GM04504 (cell line): ENCODE results near the gene CHST9.
"Not testable (repeated sequence)": the region's sequence is repeated elsewhere in the genome, so short reads cannot be mapped to it uniquely, and the experiment has no call there.

Experiments used
- DNase-seq: peaks from one replicate; pipeline ENCODE4 v3.0.0-alpha.2; 2012; ENCODE audit warnings: low read depth

The CHST9 gene

DNA sequence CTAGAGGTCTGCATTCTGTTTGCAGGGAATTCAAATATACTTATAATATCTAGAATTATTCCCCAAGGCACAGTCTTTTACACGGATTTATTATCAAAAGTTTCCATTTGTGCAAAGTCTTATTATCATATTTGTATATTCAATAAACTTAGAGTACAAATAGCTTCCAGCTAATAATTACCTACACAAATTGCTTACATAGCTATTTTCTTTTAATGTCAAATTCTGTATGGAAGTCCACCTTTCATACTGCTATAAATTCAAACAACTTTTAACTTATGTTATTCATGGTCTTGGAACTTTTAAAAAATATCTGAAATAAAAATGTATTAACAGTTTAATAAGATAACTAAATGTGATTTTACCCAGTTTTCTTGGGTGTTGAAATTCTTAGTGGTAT, 13.1 kb downstream of the CHST9 start:
- DNase-seq = no peak

DNA sequence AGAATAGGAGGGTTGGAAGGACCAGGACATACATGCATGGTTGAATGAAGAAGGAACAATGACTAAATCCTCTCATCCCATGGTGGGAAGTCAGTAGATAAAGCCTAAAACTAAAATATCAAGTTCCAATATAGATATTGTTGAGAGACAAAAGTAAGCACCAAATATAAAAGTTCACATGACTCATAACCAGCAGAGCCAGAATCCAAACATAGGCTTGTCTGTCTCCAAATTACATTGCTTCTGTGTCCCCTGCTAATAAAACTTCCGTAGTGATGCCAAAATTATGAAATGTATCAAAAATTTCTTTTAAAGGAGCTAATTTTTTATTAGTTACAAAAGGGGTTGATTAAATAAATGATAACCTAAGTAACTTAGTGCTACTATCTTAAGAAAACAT, 19.7 kb downstream of the CHST9 start:
- no peak for DNase-seq

DNA sequence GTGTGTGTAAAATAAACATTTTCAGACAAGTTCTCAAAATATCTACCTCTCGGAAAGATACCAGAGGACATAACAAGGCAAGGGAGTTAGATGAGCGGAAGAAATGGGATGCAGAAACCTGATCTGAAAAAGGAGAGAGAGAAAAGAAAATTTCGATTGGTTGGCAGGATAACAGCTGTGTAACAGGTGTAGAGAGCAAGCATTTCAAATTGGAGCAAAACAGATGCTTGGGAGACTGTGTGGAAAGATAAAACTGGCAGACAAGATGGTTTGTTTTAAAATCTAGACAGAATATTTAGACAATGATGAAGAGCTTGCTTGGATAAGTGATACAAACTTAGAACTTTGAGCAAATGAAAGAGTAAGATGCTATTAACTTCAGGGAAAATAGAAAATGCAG, 20.2 kb downstream of the CHST9 start:
- no peak for DNase-seq

DNA sequence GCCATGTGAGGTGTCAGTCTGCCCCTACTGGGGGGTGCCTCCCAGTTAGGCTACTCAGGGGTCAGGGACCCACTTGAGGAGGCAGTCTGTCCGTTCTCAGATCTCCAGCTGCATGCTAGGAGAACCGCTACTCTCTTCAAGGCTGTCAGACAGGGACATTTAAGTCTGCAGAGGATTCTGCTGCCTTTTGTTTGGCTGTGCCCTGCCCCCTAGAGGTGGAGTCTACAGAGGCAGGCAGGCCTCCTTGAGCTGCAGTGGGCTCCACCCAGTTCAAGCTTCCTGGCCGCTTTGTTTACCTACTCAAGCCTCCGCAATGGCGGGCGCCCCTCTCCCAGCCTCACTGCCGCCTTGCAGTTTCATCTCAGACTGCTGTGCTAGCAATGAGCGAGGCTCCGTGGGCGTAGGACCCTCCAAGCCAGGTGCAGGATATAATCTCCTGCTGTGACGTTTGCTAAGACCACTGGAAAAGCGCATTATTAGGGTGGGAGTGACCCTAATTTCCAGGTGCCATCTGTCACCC, 21.9 kb downstream of the CHST9 start:
- not testable (repeated sequence) for DNase-seq

DNA sequence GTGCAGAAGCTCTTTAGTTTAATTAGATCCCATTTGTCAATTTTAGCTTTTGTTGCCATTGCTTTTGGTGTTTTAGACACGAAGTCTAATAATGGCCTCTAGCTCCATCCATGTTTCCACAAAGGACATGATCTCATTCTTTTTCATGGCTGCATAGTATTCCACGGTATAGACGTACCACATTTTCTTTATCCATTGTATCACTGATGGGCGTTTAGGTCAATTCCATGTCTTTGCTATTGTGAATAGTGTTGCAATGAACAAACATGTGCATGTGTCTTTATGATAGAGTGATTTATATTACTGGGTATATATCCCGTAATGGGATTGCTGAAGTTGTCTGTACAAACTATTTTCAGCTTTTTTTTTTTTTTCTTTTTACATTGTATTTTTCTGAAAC, 35.9 kb downstream of the CHST9 start:
- not testable (repeated sequence) for DNase-seq

DNA sequence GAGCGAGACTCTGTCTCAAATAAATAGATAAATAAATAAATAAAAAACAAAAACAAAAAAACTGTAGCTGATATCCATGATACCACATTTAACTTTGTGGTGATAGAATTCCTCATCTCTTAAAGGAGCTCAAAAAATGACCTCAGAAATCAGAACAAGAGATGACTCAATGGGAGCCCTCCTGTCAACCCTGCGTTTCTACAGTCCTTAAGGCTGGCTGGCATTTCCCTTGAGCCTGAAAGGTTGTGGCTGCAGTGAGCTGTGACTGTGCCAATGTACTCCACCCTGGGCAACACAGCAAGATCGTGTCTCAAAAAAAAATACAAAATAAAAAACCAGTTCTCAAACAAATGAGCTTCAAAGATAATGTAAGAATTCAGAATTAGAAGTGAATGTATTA, 40.4 kb downstream of the CHST9 start:
- DNase-seq = no peak

DNA sequence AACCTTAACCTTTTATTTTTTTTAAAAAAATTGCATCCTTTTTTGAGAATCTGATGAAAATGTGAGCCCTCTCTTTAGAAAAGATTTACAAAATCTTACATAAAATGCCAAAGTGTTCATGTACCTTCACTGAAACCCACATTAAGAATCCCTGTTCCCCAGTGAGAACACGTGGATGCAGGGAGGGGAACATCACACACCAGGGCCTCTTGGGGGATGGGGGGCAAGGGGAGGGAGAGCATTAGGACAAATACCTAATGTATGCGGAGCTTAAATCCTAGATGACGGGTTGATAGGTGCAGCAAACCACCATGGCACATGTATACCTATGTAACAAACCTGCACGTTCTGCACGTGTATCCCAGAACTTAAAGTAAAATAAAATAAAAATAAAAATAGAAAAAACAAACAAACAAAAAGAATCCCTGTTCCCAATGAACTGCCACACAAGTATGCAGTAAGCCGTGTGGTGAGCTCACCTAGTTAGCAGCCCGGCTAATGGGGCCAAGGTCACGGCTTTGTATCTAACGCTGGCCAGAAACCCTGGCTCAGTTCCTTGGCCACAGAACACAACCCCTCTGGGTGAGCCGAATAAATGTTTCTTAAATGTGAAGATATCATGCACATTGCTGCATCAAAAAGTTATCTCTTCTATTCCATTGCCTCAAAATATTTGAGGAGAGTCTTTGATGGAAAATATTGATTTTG, 41.4 kb downstream of the CHST9 start:
- no peak for DNase-seq

DNA sequence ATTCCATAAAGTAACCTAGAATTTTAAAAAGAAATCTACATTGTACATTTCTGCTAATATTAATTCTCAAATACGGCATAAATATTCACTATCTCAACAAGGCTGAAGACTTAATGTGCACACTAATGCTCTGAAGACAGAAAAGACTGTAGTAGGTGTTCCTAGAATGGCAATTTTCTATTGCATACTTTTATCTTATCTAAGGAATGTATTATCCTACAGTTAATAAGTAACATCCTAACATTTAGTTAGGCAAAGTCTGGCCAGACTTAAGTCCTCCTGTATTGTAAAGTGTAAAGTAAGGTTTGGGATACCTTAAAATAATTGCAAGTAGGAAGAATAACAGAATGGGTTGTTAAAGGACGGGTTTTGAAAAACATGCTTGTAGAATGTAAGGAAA, 42.2 kb downstream of the CHST9 start:
- no peak for DNase-seq

DNA sequence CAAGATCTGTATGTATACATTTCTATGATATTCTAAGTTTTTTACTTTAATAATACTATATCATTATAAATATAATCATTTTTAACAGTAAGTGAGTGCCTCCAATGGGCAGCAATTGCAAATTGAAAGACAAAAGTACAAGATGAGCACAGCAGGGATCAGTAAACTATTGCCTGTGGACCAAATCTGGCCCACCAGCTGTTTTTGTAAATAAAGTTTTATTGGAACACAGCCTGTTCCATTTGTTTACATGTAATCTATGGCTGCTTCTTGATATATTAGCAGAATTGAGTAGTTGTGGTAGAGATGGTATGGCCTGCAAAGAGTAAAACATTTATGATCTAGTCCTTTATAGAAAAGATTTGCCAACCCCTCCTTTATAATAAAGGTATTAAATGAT, 43.2 kb downstream of the CHST9 start:
- no peak for DNase-seq

DNA sequence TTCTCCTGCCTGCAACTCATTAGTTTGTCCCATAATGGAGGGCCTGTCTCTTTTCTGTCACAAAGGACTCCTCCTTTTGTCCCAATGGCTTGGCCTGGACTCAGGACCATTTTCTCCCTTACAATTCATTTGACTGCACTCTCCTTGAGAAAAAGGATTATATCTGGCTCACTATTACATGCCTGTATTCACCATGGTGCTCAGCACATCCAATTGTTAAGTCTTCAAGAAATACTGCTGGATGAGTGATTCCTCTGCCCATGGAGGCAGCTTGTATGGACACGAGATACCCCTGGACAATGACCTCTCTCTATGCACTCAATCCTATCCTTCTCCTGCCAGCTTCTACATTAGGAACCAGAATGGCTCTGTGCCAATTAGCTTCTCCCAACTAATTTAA, 47.0 kb downstream of the CHST9 start:
- DNase-seq = no peak

DNA sequence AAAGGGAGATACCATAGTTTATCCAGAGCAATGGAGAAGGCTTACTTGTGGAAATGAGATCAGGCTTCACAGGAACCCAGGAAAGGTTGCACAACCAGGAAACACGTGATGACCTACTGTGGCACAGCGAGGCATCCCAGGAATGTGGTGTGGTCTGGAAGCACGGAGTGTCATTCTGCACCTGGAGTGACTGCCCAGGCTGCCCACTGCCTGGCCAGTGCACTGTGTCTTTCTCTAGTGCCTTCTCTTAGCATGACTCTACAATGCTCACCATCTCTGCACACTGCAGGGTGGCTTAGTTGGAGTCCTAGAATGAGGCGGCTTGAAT, 48.9 kb downstream of the CHST9 start:
- no peak for DNase-seq

DNA sequence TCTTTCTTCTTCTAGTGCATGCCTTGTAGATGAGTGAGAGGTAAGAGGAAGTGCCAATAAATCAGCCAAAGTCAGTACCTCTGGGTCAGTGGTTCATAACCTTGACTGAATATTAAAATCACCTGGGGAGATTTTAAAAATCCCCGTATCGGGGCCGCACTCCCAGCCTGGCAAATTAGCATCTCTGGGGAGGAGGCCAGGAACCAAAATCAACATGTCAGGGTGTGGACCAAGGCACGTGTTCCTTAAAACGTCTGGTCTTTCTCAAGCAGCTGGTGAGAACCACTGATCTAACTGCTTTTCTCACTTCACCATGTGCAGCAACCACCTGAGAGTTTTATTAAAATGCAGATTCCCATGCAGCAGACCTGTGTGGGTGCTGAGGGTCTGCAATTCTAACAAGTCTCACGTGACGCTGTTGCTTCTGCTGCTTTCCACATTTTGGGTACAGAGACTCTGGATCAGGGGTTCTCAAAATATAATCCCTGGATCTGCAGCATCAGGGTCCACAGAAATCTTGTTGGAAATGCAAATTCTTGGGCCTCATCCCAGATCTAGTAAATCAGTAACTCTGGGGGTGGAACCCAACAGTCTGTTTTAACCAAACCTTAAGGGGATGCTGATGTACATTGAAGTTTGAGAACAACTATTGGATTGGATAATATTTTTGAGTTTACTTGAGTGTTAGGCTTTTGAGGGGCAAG, 49.5 kb downstream of the CHST9 start:
- no peak for DNase-seq

DNA sequence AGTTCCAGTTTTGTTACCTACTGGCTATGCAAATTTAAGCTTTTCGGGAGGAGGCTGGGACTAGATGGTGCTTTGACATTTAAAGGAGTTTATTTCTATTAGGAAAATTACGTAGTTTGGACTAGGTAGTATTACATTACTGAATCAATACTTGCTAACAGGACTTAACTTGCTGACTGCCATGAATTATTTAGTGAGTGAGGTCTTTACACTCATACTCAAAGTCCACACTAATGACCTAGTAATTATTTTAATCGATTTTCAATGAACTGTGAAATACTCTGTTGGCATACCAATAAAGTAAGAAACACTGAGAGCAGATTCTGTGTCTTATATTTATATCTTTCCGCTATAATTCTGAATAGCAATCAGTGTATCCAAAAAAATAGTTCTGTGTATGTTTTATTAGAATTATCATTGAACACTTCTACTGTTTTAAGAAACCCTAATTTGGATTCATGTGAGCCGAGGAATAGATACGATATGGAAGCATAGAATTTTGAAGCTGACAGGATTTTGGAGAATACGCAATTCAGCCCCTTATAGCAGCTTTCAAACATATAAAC, 55.0 kb downstream of the CHST9 start:
- no peak for DNase-seq

DNA sequence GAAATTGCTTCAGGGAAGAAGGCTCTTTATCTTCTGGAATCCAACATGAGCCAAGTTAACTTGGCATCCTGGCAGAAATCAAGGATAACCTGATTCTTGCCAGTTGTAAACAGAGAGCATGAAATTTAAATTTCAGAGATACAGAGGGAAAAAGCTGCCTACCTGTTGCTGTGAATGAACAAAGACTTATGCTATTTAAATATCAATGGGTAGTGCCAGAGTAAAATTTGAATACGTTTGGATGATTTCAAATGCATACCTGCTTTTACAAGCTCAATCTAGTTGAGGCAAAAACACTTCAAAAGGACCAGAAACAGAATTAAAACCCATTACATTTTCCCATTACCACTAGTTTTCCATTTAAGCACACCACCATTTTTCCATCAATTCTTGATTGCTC, 60.9 kb downstream of the CHST9 start:
- DNase-seq = no peak

DNA sequence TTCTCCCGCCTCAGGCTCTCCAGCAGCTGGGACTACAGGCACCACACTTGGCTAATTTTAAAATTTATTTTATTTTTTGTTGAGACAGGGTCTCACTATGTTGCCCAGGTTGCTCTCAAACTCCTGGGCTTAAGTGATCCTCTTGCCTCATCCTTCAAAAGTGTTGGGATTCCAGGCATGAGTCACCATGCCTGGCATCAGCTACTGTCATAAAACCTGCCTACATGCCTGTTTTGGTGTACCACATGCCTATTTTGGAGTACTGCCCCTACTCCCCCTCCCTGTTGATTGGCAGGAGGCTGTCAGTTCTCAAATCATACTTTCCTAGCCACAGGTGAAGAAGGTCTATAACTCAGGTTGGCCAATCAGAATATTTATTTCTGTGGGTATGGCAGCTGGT, 64.0 kb downstream of the CHST9 start:
- no peak for DNase-seq

DNA sequence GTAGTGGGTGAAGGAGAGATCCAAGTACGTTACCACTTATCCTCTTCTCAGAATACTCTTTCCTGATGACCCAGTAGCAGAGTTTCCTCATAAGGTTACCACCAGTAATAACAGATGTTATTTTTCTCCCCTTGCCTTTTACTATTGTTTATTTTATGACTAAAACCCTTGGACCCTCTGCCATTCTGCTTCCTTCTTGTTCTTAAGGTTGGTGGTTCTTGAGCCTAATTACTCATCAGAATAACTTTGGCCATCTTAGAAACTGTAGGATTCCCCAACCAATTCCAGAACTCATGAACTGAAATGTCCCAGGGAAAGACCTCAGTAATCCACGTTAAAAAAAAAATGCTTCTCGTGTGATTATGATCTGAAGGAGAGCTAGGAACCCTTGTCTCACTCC, 64.9 kb downstream of the CHST9 start:
- no peak for DNase-seq

DNA sequence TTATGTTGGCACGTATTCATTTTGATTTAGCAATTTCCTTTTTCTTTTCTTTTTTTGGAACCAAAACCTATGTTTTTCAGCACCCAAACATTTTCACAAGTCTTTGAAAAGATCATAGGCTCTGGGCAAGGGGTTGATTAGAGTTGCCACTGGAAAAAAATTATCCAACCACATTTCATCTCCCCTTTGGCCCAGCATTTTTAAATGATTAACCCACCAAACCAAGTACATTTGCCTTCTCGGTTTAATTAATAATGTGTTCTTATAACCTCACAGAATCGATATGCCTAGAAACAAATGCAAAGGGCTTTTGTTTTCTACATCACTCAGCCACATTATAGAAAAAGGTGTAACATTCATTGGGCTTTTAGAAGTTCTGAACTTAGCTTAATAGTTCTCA, 66.1 kb downstream of the CHST9 start:
- DNase-seq = no peak

DNA sequence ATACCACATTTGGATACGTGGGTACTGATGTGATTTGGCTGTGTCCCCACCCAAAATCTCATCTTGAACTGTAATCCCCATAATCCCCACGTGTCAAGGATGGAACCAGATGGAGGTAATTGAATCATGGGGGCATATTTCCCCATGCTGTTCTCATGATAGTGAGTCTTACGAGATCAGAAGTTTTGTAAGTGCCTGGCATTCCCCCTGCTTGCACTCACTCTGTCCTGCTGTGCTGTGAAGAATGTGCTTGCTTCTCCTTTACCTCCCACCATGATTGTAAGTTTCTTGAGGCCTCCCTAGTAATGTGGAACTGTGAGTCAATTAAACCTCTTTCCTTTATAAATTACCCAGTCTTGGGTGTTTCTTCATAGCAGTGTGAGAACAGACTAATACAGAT, 70.3 kb downstream of the CHST9 start:
- DNase-seq = no peak

DNA sequence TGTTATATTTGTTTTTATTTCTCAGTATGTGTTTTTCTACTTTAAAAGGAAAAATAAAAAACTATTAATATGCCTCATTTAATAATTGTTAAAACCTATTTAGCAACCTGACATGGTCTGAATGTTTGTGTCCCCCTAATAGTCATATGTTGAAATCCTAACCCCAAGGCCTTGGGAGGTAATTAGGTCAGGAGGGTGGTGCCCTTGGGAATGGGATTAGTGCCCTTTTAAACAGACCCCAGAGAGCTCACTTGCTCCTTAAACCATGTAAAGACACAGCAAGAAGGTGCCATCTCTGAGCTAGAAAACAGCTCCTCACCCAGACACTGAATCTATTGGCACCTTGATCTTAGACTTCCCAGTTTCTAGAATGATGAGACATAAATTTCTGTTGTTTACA, 71.8 kb downstream of the CHST9 start:
- DNase-seq = no peak

DNA sequence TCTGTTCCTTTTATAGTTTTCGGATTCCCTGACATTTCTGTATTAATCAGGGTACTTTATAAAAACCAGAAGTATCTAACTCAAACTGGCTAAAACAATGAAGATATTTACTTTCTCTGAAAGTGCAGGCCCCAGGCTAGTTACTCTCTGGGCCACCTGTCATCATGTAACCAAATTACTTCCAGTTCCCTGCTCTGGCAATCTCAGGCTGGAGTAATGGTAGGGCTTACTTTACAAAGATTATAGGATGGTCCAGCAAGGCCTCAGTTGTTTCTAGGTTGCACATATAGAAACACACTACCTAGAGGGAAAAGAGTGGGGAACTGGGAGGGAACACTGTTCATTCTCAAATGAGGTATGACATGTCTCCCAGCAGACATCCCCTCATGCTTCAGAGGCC, 74.8 kb downstream of the CHST9 start:
- DNase-seq = no peak

DNA sequence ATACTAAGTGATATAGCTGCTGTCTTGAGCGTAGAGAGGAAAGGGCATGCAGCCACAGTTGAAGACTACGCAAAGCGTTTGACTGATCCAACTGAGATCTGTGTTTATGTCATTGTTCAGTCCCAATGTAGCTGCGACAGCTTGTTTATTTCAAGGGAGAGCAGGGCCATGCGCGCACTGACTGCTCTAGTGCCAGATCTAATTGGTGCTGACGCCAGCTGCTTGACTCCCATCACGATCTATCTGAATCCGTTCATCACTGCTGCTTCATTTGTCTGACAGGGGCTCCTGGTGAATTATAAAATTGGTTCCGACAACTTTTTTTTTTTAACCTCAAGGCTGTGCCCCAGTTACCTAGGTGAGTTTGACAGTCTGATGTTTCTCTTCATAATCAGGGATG, 75.7 kb downstream of the CHST9 start:
- no peak for DNase-seq

DNA sequence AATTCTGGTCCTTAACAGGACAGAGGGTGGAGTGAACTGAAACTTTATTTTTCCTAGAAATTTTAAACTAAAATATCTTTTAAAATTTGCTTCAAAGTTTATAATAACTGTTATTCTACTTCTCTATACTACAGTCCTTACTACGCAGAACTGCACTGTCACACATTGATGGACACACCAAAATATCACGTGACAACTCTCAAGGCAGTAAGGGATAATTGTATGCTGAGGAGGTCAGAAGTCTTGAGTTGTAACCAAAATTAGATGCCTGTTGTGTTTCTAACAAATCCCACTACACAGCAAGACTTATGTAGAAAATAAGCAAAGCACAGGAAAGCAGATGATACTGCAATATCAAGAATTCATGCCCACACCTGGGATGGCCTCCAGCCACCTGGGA, 76.3 kb downstream of the CHST9 start:
- DNase-seq = no peak

DNA sequence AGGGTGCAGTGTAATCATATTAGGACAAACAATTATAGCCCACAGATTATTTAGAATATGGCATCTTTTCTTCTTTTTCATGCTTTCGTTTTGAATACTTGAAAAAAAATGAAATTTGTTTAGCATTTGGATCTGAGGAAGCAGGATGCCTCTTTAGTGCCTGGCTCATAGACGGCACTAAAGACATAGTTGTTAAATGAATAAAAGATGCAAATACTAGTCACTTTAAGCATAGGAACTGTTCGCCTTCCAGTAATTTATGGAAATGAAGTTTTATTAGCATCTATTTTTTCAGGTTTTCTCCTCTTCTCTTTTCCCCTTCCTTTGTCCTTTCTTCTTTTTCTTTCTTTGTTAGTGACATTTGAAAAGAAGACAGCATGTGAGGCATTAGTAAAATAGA, 80.4 kb downstream of the CHST9 start:
- no peak for DNase-seq

DNA sequence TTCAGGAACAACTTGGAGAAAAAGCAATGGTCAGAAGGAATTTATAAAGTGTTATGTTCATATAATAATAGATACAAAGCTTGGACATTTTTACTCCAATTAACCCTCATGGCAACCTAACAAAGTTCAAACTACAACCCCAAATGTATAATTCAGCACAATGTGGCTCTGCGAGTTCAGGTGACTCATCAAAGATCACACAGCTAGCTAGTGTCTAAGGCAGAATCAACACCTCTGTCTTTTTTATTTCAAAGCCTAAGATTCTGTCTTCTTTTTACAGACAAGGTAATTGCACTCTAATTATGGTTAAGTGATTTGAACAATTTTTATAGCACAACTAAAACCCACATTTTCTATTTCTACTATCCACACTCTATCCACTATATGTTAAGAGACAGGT, 90.5 kb downstream of the CHST9 start:
- no peak for DNase-seq
